ENCODE measurements around the gene ZNF3.

ZNF3 gene

GRCh38 chr7:100059251-100059739, 22.2 kb downstream of the ZNF3 start:
- in situ Hi-C loops (cut with MboI; ENCODE audit: low pct_unique_long_range_greater_than_20kb, low sequenced_read_pairs, unreplicated experiment): no loop called here
- TF ChIP-seq CTCF (IDR thresholded peaks at IDR 0.05; ENCODE audit: extremely low read depth, insufficient read depth, missing control alignments): no peak
- DNase-seq (ENCODE audit: low spot score): no peak

- in situ Hi-C loops (cut with MboI; ENCODE audit: low pct_unique_long_range_greater_than_20kb, low sequenced_read_pairs, unreplicated experiment): no loop called here
- TF ChIP-seq CTCF (IDR thresholded peaks at IDR 0.05; ENCODE audit: extremely low read depth, insufficient read depth, missing control alignments): no peak
- DNase-seq (ENCODE audit: low spot score): no peak
Observed at GRCh38 chr7:100057006-100057405, 24.5 kb downstream of the ZNF3 start.

GRCh38 chr7:100053215-100053614, 28.3 kb downstream of the ZNF3 start:
- DNase-seq (ENCODE audit: low spot score): peak; percentile 53
- in situ Hi-C loops (cut with MboI; ENCODE audit: low pct_unique_long_range_greater_than_20kb, low sequenced_read_pairs, unreplicated experiment): no loop called here
- TF ChIP-seq CTCF (IDR thresholded peaks at IDR 0.05; ENCODE audit: extremely low read depth, insufficient read depth, missing control alignments): peak; percentile 32

- DNase-seq (ENCODE audit: low spot score): no peak
- no peak for TF ChIP-seq CTCF (IDR thresholded peaks at IDR 0.05; ENCODE audit: extremely low read depth, insufficient read depth, missing control alignments)
- in situ Hi-C loops (cut with MboI; ENCODE audit: low pct_unique_long_range_greater_than_20kb, low sequenced_read_pairs, unreplicated experiment): no loop called here
Observed at GRCh38 chr7:100051611-100052010, 29.9 kb downstream of the ZNF3 start.

- in situ Hi-C loops (cut with MboI; ENCODE audit: low pct_unique_long_range_greater_than_20kb, low sequenced_read_pairs, unreplicated experiment): no loop called here
- TF ChIP-seq CTCF (IDR thresholded peaks at IDR 0.05; ENCODE audit: extremely low read depth, insufficient read depth, missing control alignments): peak; percentile 34
- peak; percentile 87 for DNase-seq (ENCODE audit: low spot score)
Observed at GRCh38 chr7:100049441-100050291, 31.9 kb downstream of the ZNF3 start, which contains the start of gene ZSCAN21. TSS of gene ZSCAN21 (plus strand) at chr7:100049774. CDS start at chr7:100057007, 7,233 bp downstream.

GRCh38 chr7:100048680-100049079, 32.8 kb downstream of the ZNF3 start:
- in situ Hi-C loops (cut with MboI; ENCODE audit: low pct_unique_long_range_greater_than_20kb, low sequenced_read_pairs, unreplicated experiment): no loop called here
- TF ChIP-seq CTCF (IDR thresholded peaks at IDR 0.05; ENCODE audit: extremely low read depth, insufficient read depth, missing control alignments): no peak

More at GRCh38 chr7:100048680-100049079, 32.8 kb downstream of the ZNF3 start:
- no peak for DNase-seq (ENCODE audit: low spot score)

Measured in GM13977 (cell line).